Suppressor macrophage treated with lipopolysaccharide for 1 hour (primary cell): ENCODE measurements around the gene ATP2B3.

Experiments used
- DNase-seq, 3 donors: peaks; one replicate each; pipeline ENCODE4 v3.0.0-alpha.2; 2020 to 2022

The ATP2B3 gene

DNA sequence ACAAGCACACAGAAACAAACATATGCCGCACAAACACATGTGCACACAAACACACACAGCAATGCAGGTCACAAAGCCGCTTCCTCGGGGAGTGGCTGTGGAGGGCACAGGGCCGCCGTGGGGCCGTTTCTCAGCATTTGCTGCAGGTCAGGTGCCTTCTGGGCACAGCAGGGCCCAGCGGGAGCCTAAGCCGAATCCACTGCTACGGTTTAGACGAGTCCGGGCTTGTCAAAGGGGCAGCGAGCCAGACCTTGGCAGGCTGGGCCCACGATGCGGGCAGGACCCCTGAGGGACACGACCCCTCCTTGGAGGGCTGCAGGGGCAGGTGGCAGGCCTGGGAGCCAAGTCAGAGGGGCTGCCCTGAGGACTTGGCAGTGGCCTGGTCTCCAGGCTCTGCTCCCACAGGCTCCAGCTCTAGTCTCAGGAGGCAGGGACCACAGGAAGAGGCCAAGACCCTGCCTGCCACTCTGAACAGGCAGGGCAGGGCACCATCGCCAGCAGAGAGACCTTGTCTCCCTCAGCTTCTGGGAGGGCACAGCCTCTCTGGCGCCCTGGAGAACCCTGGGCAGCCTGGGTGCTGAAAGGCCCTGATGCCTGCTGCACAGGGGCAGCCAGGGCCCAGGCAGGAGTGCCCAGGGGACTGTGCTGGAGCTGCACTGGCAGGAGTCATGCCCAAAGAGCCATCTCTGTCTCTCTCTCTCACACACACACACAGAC is 5.5 kb upstream of the ATP2B3 start:
- no peak for DNase-seq

DNA sequence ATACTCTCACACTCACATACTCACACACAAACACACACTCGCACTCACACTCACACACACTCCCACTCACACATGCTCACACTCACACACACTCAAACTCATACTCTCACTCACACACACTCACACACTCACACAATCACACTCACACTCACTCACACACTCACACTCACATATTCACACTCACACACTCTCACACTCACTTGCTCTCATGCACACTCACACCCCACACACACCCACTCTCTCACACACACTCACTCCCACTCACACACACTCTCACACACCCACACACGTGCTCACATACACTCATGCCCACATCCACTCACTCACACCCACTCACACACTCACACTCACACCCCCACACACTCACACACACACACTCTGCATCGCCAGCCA is 4.9 kb upstream of the ATP2B3 start:
- no peak for DNase-seq

DNA sequence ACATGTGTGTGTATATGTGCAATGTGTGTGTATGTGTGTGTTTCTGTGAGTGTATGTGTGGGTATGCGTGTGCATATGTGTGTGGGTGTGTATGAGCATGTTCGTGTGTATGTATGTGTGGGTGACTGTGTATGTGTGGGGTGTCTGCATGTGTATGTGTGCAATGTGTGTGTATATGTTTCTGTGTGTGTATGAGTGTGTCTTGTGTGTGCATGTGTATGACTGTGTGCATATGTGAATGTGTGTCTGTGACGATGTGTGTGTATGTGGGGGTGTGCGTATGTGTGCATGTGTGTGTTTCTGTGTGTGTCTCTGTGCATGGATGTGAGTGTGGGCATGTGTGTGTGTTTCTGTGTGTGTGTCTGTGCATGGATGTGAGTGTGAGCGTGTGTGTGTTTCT is 4.2 kb upstream of the ATP2B3 start:
- no peak for DNase-seq

DNA sequence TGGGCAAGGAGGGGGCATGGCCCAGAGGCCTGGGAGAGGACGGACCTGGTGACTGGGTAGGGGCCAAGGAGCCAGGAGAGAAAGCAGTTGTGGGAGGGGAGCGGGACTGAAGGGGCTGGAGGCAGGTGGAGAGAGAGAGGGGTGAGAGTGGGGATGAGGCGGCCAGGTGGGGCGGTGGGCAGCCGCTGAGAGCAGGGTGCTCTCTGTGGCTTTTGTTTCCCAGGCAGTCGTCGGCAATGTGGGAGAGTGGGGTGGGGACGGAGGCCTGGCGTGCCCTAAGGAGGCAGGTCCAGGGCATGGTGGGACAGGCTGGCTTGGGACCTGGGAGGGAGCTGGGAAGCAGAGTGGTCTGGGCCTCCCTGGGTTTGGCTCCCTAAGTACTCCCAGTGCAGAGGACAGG is 3.2 kb upstream of the ATP2B3 start:
- DNase-seq: no peak

DNA sequence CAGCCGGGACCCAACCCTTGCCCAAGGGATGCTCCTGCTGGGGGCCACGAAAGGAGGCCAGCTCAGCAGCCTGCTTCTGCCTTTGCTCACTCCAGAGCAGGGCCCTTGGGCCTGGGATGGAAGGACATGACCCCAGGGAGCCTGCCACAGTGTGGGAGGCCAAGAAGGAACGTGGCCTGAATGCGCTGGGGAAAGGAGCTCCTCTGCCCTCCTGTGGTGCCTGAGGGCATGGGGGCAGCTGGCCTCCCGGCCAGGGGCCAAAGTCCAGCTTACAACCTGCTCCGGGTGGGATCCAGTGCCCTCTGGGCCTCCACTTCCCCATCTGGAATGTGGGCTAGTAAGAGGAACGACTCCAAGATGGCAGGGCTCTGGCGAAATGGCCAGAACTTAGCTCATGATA is 2.0 kb upstream of the ATP2B3 start:
- DNase-seq: no peak

DNA sequence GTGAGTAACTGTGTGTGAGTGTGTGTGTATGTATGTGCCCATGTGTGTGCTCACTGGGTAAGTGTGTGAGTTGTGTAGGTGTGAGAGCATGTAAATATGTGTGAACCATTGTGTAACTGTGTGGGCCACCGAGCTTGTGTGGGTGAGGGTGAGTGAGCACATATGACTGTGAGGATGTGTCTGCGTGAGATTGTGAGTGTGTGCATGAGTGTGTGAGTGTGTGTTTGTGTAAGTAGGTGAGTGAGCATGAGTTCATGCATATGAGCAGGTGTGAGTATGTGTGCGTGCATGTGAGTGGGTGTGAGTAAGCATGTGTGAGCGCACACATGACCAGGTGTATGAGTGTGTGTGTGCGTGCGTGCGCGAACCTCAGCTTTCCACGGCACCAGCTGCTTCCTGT is 1.4 kb upstream of the ATP2B3 start:
- DNase-seq: no peak

DNA sequence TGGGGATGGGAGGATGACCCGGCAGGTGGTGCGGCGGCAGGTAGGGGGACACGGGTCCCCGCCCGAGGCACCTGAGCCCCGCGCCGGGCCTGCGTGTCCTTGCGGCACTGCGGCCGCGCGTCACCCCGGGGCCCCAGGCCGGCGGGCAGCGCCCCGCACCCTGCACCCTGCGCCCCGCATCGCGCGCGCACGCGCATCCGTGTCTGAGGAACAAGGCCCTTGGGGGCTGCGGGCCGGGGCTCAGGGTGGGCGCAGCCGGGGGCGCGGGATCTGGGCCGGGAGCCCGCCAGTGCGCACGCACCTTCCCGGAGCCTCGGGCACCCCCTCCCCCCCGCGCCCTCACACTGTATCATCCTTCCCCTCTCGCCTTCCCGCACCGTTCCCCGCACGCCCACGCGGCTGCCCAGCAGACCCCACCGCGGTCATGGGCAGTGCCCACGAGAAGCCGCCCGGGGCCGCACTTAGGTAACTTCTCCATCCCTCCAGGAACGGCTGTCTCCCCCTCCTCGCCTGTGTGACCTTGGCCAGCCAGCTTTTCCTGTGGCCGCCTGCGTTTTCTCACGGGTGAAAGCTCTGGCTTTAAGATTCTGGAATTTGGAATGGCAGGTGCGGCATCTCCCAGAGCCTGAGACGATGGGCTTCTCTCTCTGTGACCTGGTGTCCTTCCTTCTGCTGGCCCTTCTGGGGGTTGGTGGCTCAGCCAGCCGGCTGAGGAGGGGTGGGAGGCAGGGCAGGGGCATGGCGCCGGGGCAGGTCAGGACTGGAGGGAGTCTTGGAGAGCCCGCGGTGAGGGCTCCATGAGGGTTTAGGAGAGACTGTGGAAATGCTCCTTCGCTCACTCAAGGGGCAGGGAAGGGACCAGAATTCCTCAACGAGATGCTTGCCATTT is 748 bp downstream of the ATP2B3 start:
- DNase-seq: no peak

DNA sequence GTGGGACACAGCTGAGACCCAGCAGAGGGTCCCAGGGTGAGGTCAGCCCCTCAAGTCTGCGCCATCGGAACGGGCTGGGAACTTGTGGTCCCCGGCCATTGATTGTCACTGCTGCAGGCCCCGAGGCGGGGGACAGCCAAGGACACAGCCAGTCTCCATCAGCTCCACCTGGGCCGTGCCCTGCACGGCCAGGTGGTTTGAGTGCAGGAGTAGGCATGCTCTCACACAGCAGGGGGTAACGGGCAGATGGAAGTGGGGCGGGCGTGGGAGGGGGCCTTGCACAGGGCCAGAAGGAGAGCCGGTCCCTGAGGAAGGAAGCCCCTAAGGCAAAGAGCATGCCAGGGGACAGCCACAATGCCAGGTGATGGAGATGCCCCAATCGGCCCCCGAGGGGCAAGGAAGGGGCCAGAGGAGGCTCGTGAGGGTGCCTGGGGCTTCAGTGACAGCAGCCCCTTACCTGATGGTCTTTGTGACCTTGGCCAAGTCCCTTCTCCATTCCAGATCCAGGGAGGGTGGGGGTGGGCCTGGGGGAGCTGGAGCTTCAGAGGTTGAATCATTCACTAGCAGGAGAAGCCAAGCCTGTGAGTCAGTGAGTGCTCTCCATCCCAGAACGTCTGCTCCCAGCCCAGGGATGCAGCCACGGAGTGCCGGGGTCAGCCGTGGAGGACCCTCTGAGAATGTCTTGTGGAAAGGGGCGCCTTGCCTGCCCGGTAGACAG is 2.3 kb downstream of the ATP2B3 start:
- no peak for DNase-seq

DNA sequence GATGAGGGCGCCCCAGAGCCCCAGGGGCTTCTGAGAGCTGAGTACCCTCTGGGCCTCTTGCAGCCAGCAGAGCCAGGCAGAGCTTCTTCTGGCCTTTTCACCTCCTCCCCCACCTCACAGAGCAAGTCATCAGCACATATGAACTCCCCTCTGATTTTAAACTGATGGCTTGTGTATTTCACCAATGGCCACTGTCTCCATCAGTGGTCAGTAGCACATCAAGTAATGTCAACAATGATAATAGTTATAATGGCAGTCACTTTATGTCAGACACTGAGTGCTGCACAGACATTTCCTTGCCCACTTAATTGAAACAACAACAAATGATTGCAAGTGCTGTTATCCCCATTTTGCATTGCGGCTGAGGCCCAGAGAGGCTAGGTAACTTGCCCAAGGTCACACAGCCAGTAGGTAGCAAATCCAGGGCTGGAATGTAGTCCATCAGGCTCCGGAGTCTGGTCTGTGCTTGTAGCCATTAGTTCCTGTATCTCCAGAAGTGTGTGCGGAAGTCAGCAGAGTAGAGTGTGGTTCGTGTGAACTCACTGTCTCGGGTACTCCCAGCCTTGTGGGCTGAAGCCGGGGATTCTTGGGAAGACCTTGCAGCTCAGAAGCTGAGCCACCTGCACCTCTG is 3.0 kb downstream of the ATP2B3 start:
- DNase-seq: no peak

DNA sequence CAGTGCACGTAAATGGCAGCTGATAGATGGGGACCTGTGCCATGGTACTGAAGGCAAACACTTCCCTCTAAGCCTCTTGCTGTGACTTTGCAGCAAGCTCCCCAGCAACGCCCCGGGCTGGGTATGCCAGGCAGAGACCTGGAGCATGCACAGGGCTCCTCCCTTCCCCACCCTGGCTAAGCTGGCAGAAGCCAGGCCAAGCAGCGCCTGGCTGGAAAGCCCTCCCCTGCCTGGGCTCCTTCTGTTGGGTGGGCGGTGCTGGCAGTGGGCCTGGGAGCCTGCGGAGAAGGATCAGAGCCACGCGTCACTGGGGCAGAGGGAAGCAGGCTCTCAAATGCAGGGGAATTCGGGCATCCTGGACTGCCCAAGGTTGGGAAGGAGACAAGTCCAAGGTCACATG is 3.6 kb downstream of the ATP2B3 start:
- peak in 1 of 3 donors; percentile 38 for DNase-seq

DNA sequence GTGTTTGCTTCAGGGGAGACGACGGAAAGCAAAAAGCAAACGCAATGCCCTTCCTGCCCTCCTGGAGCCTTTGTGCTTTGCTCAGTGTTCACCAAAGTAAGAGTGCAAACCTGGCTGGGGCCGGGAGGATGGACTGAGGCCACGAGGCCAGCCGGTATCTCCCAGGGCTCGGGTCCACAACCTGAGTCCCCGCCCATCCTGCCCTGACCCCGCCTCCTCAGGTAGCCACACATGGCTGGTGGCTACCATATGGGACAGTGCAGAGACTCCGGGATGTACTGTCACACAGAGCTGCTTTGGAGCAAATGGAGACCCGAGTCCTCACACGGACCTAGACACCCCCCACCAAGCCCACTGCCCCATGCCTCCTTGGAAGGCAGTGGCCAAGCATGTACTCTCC is 4.8 kb downstream of the ATP2B3 start:
- no peak for DNase-seq

DNA sequence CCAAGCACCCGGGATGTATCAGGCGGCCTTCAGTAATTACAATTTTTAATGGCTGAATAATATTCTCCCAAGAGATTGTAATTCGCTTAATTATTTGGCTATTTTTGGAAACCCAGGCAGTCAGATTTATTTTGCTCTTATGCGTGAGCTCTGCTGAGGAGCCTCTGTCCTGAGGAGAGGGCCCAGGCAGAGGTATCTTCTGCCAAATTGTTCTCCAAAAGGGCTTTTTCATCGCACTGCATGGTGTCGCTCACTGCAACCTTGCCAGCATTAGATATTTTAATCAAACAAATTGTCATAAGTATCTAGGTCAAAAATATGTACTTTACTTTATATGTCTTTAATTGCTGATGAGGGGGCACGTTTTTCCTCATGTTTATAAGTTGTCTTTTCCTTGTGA is 5.8 kb downstream of the ATP2B3 start:
- no peak for DNase-seq

DNA sequence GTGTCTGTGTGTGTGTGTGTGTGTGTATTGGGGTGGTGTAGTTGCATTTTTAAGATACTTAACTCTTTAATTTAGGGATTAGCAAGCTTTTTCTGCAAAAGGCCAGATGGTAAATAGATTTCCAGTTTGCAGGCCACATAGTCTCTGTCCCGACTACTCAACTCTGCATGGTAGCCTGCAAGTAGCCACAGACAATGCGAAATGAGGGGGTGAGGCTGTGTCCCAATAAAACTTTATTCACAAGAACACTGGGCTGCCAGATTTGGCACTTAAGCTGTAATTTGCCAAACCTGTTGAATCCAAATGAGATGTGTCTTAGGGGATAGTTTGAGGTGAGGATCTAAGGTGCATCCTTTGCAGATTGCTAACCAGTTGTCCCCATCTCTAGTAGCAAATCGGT is 6.8 kb downstream of the ATP2B3 start:
- DNase-seq: no peak

DNA sequence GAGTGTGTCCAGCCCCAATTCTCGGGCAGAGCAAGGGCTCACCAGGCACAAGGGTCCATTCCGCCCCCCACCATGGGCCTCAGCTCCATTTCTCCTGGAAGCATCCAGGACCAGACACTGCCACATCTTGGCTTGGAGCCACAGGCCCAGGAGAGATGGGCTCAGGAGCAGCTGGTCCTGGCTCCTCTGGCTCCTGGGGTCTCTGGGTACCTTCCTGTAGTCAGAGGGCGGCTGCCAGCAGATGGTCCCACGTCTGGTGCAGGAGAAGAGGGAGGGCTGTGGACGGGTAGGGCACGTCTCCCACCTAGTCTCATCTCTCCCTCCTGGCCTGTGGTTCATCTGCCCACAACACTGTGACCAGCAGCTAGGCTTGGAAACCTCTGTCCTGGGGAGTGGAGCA is 8.0 kb downstream of the ATP2B3 start:
- no peak for DNase-seq

DNA sequence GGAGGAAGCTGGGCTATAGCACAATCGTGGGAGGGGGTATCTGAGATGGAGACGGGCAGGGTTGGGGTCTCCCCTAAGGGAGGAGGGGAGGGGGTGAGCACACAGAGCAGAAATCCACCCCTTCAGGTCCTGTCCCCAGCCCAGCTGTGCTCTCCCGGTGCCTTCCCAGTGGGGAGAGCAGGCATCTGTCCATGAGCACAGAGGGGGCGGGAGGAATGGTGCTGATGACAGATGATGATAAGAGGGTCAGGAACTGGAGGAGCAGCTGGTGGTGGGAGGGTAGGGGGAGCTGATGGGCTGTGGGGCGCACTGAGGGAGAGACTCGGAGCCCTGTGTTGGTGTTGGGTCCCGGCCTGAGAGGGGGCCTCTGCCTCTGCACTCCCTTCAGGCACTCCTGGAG is 8.6 kb downstream of the ATP2B3 start:
- no peak for DNase-seq

DNA sequence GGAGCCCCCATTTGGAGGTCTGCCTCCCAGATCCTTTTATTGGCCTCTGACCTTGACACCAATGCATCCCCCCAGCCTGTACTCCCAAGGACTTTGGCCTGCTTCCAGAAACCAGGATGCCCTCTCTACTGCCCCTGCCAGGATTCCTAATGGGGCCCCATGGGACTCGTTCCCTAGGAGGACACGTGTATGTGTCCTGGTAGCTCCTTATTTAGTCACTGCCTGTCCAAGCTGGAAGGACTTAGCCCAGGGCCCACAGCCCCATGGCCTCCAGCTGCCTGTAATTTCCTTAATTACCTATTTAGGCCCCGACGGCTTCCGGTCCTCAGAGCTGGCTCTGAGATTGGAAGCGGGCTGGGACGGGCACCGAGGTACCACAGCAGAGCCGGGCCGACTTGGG is 9.4 kb downstream of the ATP2B3 start:
- DNase-seq: no peak

DNA sequence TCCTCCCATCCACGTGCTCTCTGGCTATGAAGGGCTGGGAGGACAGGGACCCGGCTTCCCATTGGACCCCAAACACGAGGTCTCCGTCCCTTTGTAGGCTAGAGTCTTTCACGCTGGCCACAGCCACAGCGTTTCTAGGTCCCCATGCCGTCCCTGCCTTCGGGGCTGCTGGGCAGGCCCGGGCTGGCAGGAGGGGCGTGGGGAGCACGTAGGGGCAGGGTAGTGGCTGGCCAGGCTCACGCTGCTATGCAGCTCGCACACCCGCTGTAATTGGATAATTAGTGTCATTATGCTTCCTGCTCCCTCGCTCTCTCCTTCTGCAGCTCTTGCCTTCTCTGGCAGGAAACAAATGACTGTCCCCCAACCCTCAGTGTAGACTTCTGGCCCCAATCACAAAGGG is 9.8 kb downstream of the ATP2B3 start:
- no peak for DNase-seq

DNA sequence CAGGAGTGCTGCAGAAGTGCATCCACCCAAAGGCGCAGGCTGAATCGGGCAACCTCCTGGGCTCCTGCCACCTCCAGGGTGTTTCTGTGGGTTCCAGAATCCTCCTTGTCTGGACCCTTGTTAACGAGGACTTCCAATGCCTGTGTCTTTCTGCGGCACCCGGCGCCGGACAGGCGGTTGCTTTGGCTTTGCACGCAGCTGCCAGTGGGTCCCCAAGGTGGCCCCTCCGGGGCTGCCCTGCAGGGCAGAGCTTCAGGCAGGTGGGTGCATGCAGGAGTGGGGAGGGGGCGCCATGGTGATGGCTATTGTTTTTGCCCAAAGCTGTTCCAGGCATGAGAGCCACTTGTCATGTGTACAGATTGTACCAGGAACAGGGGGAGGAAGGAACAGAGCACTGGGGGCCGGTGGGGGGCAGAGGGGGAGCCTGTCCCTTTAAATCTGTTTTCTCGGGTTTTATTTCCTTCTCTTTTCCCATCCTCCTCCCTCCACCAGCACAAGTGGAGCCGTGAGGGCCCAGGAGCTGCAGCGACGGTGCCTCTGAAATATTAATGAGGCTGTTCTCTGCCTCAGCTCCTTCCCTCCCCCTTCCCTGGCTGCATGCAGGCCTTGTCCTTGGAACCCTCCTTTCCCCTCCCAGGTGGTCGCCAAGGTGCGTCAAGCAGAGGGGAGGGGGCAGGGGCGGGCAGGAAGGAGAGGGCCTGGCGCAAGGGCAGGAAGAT is 13.1 kb downstream of the ATP2B3 start:
- DNase-seq: no peak

DNA sequence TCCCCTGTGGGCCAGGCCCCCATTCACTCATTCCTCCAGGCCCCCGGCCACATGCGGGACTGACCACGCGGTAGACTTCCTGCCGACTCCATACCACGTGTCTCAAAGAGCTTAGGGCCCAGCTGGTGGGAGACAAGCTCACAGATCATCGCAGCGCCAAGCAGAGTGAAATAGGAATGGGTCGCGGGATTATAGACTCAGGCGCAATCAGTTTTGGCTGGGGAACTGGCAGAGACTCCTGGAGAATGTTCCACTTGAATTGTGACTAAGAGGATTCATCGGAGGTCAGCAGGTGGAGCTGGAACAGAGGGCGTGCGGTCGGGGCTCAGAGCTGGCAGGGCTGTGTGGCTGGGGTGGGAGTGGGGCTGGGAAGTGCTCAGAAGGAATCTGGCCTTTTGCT is 15.6 kb downstream of the ATP2B3 start:
- no peak for DNase-seq

DNA sequence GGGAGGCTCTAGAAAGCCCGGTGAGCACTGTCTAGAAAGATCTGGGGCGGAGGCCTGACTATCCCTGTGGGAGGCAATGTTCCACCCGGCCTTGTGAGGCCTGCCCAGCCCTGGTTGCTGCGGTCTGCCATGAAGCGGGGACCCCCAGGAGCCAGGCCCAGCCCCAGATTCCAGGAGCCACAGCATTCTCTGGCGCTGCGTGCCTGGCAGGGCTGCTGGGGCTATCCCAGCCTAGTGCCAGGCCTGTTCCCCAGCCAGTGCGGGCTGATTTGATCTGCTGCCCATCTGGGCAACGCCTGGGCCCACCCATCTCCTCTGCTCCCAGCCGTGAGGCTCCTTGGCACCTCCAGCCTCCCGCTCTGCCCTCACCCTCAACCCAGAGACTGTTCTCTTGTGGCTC is 19.6 kb downstream of the ATP2B3 start:
- DNase-seq: no peak

DNA sequence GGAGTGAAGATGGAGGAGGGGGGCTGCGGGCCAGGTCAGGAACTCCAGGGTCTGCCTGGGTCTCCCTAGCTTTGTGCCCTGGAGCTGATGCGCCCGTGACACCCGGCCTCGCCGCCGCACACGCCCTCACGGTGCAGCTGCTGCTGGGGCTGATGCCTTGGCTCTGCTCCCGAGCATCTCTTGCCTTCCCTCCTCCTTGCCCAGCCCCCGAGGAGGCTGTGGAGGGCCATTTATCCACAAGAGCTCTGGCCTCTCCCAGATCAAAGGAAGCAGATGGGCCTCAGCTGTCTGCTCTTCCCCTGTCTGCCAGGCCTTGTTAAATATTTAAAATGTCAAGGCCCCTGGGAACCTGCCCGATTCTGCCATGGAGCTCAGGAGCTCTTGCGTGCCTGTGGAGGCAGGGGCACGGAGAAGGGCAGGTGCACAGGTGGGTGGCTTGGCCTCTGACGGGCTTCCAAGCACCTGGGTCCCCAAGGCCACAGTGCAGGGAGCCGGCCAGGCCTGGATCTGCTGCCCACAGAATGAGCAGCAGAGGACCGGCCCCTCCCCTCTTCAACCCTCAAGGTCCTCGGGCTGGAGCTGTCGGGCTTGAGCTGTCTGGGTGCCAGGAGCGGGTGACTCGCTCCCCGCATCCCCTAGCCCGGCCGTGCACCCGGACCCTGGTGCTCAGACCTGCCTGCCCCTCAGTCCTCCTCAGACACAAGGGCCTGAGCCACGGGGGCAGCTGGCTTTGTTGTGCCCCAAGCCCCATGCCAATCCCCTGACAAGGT is 20.3 kb downstream of the ATP2B3 start:
- DNase-seq: no peak

DNA sequence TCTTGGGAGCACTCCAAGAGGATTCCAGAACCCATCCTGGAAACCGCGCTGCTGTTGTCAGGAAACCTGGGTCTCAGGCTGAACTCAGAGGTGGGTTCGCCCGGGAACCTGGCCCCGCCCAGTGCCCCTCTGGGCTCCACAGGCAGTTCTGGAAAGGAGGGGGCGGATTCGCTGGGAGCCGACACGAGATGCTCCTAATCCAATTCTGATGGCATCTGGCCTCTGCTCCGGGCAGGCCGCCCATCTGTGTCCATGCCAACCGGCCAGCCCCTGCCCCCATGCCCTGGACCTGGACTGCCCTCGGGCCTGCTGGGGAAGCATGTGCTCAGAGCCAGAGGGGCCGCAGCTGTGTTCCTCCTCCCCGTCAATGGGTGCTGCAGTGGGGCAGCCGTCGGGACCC is 21.0 kb downstream of the ATP2B3 start:
- no peak for DNase-seq
